Left ventricle myocardium inferior (tissue), 1 donor: ENCODE data around the gene TCTN1. TPM values are rescaled to one million over a fixed set of nuclear protein-coding genes. Genes with fewer than 3 reads are reported as not detected.
"Not testable (repeated sequence)": the region's sequence is repeated elsewhere in the genome, so short reads cannot be mapped to it uniquely, and the experiment has no call there.

Source experiments
- DNase-seq: peaks from one replicate; pipeline ENCODE4 v3.0.0-alpha.2; 2020
- H3K27ac ChIP-seq: fragments of 200-600 bp; replicated peaks from 2 replicates; pipeline ENCODE4 v1.8.0; 2021
- H3K27me3 ChIP-seq: fragments of 200-600 bp; 2 replicates; pipeline ENCODE4 v1.8.0; 2021; ENCODE audit warnings: low read depth
- H3K36me3 ChIP-seq: fragments of 200-600 bp; 2 replicates; pipeline ENCODE4 v1.8.0; 2021
- H3K4me1 ChIP-seq: fragments of 200-600 bp; 2 replicates; pipeline ENCODE4 v1.8.0; 2021
- H3K4me3 ChIP-seq: fragments of 200-600 bp; 2 replicates; pipeline ENCODE4 v1.8.0; 2021; ENCODE audit warnings: mild to moderate bottlenecking, moderate library complexity
- H3K9me3 ChIP-seq: fragments of 200-600 bp; replicated peaks from 2 replicates; pipeline ENCODE4 v1.8.0; 2021
- intact Hi-C: fragments of 100-400 bp; cut with micrococcal nuclease; formaldehyde crosslinking; loops from one replicate; pipeline ENCODE4 v1.11.0; 2022
- total RNA-seq: library from RNA; stranded (reverse); fragmentation: NEBNext Ultra II Directional; extraction: Animal tissue kit (Norgen Biotek cat#: 25700); gene quantifications from one replicate; pipeline ENCODE4 v1.2.1, GENCODE V29; 2021
- TF ChIP-seq, protein P1 (sequence below): fragments of 200-600 bp; IDR thresholded peaks from 2 replicates; pipeline ENCODE4 v1.8.0; 2021; ENCODE audit warnings: antibody characterized with exemption, mild to moderate bottlenecking, borderline replicate concordance
- donor health status: DM: no; HTN: yes; CAD: no; lungs with severe emphysema.

The TCTN1 gene
- total RNA-seq, 1 donor from 2014 or later, result 21.6 TPM

DNA sequence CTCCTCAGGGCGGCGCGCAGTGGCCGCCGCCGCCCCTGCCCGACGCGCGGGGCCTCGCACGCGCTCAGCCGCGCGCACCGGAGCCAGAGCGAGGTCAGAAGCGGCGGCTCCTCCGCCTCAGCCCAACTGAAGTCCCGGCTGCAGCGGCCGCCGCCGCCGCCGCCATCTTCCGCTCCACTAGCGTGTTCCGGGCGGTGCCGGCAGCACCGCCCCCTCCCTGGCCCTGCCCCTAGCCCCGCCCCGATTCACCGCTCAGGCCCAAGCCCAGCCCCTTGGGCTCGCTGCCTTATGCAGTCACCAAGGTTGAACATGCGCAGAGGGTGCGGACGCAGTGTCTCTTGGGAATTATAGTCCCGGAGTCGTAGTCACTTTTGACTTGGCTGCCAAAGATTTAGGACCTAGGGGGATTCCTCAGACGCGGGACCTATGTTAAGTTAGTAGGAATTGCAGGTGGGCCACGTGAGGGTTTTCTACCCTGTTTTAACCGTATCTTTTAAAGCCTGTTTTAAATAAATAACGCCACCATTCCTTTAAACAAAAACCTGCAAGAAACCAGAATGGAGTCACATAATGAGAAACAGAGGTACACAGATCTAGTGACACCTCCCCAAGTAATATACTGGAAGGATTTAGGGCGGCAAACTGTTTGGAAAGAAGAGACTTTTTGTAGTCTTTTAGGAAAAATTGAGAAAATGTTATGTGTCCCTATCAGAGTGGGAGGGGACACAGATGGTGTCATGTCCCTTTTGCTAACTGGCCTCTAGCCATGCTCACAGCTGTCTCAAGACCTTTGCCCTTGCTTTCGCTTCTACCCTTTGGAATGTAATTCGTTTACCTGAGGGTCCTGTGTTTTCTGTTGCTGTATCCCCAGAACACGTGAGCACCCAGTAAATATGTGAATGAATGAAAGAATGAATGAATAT, 30.5 kb upstream of the TCTN1 start, which contains the start of gene PPTC7:
Gene PPTC7 (minus strand): TSS at position 182 of the 923 bp plus-strand sequence. CDS start 287 bp downstream, outside the sequence.
- Histone ChIP-seq H3K4me3 (peak within 1 kb of the TSS; percentile 75), H3K9me3 (no peaks in the 10 kb centered on the region), H3K36me3 (no peaks in the 10 kb centered on the region), H3K4me1 (peaks cover 73% of the 10 kb centered on the region), H3K27ac (peak within 1 kb of the TSS; percentile 91), H3K27me3 (no peaks in the 10 kb centered on the region)
- TF ChIP-seq, protein P1, sequence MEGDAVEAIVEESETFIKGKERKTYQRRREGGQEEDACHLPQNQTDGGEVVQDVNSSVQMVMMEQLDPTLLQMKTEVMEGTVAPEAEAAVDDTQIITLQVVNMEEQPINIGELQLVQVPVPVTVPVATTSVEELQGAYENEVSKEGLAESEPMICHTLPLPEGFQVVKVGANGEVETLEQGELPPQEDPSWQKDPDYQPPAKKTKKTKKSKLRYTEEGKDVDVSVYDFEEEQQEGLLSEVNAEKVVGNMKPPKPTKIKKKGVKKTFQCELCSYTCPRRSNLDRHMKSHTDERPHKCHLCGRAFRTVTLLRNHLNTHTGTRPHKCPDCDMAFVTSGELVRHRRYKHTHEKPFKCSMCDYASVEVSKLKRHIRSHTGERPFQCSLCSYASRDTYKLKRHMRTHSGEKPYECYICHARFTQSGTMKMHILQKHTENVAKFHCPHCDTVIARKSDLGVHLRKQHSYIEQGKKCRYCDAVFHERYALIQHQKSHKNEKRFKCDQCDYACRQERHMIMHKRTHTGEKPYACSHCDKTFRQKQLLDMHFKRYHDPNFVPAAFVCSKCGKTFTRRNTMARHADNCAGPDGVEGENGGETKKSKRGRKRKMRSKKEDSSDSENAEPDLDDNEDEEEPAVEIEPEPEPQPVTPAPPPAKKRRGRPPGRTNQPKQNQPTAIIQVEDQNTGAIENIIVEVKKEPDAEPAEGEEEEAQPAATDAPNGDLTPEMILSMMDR, result no peak
- intact Hi-C loops, result no loop called here
- peak; percentile 97 for DNase-seq

DNA sequence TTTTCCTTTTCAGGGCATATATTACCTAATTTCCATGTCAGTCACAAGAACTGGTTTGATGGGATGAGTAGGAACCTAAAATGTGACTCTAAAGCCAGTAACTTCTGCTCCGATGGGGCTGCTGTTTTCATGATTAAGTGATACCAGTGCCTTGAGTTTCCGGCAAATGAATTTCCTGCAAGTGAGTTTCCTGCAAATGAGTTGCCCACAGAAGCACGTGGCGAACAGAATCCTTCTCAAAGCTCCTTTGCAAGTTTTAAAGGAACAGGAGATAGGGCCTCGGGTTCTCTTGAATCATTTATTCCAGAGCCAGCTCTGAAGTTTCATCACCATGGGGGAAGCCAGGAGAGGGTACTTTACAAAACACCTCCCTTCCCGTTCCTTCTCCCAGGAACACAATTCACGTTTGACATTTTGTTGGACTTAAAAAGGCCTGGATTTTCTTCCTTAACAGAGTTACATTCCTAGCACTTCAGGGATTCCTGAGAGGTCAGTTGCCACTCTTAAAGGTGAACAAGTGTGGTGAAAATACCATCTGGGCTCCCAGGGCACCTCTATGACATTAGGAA, 28.6 kb upstream of the TCTN1 start:
- no peak for DNase-seq
- intact Hi-C loops, result no loop called here
- Histone ChIP-seq H3K36me3 (no peaks in the 10 kb centered on the region), H3K27ac (peak overlapping the region; percentile 91), H3K9me3 (no peaks in the 10 kb centered on the region), H3K4me1 (peaks cover 54% of the 10 kb centered on the region), H3K27me3 (no peaks in the 10 kb centered on the region), H3K4me3 (peak overlapping the region; percentile 16)
- TF ChIP-seq, protein P1, result no peak

DNA sequence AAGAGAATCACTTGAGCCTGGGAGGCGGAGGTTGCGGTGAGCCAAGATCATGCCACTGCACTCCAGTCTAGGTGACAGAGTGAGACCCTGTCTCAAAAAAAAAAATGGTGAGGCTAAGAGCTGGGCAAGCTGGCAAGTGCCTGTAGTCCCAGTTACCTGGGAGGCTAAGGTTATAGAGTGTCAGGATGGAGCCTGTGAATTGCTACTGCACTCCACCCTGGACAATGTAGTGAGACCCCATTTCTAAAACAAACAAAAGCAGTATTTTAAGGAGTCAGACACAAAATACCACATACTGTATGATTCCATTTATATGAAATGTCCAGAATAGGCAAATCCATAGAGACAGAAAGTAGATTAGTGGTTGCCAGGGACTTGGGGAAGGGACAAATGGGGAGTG, 26.8 kb upstream of the TCTN1 start:
- DNase-seq, H3K27me3 ChIP-seq, H3K36me3 ChIP-seq, H3K27ac ChIP-seq, intact Hi-C loops, H3K9me3 ChIP-seq, H3K4me3 ChIP-seq: not testable (repeated sequence)
- H3K4me1 ChIP-seq, result peaks cover 49% of the 10 kb centered on the region

DNA sequence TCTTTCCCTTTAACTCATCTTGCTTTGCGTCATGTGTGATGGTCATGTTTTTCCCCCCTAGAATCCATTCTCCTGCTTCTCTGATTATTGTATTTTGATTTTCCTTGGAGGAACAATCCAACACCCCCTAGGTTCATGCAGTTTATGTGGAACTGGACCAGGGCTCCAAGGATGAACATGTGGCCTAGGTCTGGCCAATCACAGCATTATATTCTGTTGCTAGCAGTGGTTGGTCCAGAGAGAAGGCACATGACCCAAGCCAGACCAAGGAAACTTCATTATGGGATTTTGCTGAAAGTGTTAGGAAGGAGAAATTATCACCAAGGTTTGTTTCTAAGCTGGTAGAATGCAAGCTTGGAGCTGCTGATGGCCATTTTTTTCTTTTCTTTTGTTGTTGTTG, 23.9 kb upstream of the TCTN1 start:
- H3K36me3 ChIP-seq, result no peaks in the 10 kb centered on the region
- H3K9me3 ChIP-seq, result no peaks in the 10 kb centered on the region
- peaks cover 26% of the 10 kb centered on the region for H3K4me1 ChIP-seq
- H3K27ac ChIP-seq, result peak overlapping the region; percentile 73
- TF ChIP-seq, protein P1, result no peak
- H3K27me3 ChIP-seq, result no peaks in the 10 kb centered on the region
- H3K4me3 ChIP-seq, result no peak overlapping the region
- DNase-seq, result no peak
- intact Hi-C loops, result no loop called here

DNA sequence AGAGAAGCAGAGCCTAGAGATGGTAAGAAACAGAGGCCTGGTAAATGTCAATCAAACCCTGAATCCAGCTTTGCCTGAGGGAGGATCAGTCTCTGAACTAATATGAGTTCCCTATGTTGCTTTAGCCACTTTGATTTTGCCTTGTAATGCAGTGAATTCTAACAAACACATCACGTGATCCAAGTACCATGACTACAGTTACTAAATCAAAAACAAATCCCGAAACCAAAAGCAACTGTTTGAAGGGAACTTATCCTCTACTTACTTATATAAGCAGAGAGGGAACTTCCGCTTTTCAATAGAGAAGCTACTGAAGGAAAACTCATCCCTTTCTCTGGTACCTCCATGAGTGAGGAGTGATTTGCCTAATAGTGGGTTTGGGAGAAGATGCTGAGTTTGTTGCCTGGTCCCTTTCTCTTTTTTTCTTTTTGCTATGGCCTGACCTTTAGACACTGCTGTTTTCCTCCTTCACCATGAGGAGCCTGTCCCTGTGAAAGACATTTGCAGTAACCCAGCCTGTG, 23.1 kb upstream of the TCTN1 start:
- Histone ChIP-seq H3K4me3 (no peak overlapping the region), H3K27ac (peak overlapping the region; percentile 73), H3K9me3 (no peaks in the 10 kb centered on the region), H3K4me1 (peaks cover 18% of the 10 kb centered on the region), H3K27me3 (no peaks in the 10 kb centered on the region), H3K36me3 (no peaks in the 10 kb centered on the region)
- DNase-seq, result no peak
- TF ChIP-seq, protein P1, result no peak
- intact Hi-C loops, result no loop called here
